Activated CD8-positive, alpha-beta memory T cell treated with anti-CD3 and anti-CD28 coated beads, Interleukin-2, amount 10 ng/mL, durations not matched to agents 7 days and 5 days (primary cell): ENCODE measurements around the gene TP53INP2. TPM values are rescaled to one million over a fixed set of nuclear protein-coding genes. Genes with fewer than 3 reads are reported as not detected.

Source experiments
- ATAC-seq: fragments of 150-1000 bp; cut with Tn5 transposase; one replicate; pipeline ENCODE4 v1.10.0; 2021; ENCODE audit warnings: moderate library complexity
- CTCF ChIA-PET: fragments of 350-600 bp; sonication (Branson Sonifier 250); formaldehyde crosslinking; loops from one replicate; lab custom pipeline; 2021; ENCODE audit warnings: antibody characterized with exemption; lab: Charles Lee
- DNase-seq: peaks from one replicate; pipeline ENCODE4 v3.0.0-alpha.2; 2020
- H3K27ac Mint-ChIP-seq: one replicate; pipeline ENCODE4 v1.8.0; 2021; ENCODE audit warnings: mild to moderate bottlenecking, mixed read lengths
- H3K27me3 Mint-ChIP-seq: one replicate; pipeline ENCODE4 v1.8.0; 2021; ENCODE audit warnings: mixed read lengths
- H3K36me3 Mint-ChIP-seq: one replicate; pipeline ENCODE4 v1.8.0; 2021; ENCODE audit warnings: mild to moderate bottlenecking, mixed read lengths
- H3K4me1 Mint-ChIP-seq: one replicate; pipeline ENCODE4 v1.8.0; 2021; ENCODE audit warnings: mixed read lengths
- H3K4me3 Mint-ChIP-seq: one replicate; pipeline ENCODE4 v1.8.0; 2021; ENCODE audit warnings: mild to moderate bottlenecking, moderate library complexity, mixed read lengths
- H3K9me3 Mint-ChIP-seq: one replicate; pipeline ENCODE4 v1.8.0; 2022; ENCODE audit warnings: low read depth, mixed read lengths
- total RNA-seq, 2 experiments: library from RNA; stranded (reverse); gene quantifications; one replicate each; pipeline ENCODE4 v1.2.3, GENCODE V29; 2021

Gene TP53INP2
- total RNA-seq, 2 experiments from 2014 or later, result 1.4 to 2.4 TPM

GRCh38 chr20:34748709-34749108 is 44.6 kb downstream of the TP53INP2 start:
- Mint-ChIP-seq H3K4me1 (peaks cover 9% of the 10 kb centered on the region), H3K36me3 (peaks cover 22% of the 10 kb centered on the region), H3K4me3 (no peak overlapping the region), H3K27ac (no peak overlapping the region), H3K27me3 (no peaks in the 10 kb centered on the region), H3K9me3 (no peaks in the 10 kb centered on the region)
- ATAC-seq (no peak), DNase-seq (no peak)
- CTCF ChIA-PET, result interaction anchor here (1.0 kb wide), 1 partner anchor 19 kb away, joined by 3 read pairs; no protein-coding TSS in a partner anchor

- ATAC-seq, result no peak
- no peak overlapping the region for H3K4me3 Mint-ChIP-seq
- peaks cover 30% of the 10 kb centered on the region for H3K36me3 Mint-ChIP-seq
- H3K27me3 Mint-ChIP-seq, result no peaks in the 10 kb centered on the region
- no peak overlapping the region for H3K27ac Mint-ChIP-seq
- no peak for DNase-seq
- no peaks in the 10 kb centered on the region for H3K9me3 Mint-ChIP-seq
- CTCF ChIA-PET, result no interaction called here
- peaks cover 9% of the 10 kb centered on the region for H3K4me1 Mint-ChIP-seq
These were observed 46.3 kb downstream of the TP53INP2 start for GRCh38 chr20:34750484-34750883.

- H3K4me1 Mint-ChIP-seq, result peaks cover 9% of the 10 kb centered on the region
- CTCF ChIA-PET, result interaction anchor here (1.1 kb wide), 1 partner anchor 18 kb away, joined by 3 read pairs; no protein-coding TSS in a partner anchor
These were observed 47.3 kb downstream of the TP53INP2 start for GRCh38 chr20:34751453-34751852.

GRCh38 chr20:34753706-34754461 is 49.7 kb downstream of the TP53INP2 start:
- Mint-ChIP-seq H3K4me3 (no peak overlapping the region), H3K27ac (no peak overlapping the region), H3K36me3 (peaks cover 39% of the 10 kb centered on the region), H3K27me3 (no peaks in the 10 kb centered on the region), H3K4me1 (no peaks in the 10 kb centered on the region), H3K9me3 (no peaks in the 10 kb centered on the region)
- CTCF ChIA-PET, result interaction anchor here (1.1 to 2.4 kb wide), 4 partner anchors 10 to 441 kb away, joined by 3 to 9 read pairs (median 5); no protein-coding TSS in a partner anchor
- ATAC-seq (no peak), DNase-seq (no peak)

More at GRCh38 chr20:34751453-34751852, 47.3 kb downstream of the TP53INP2 start:
- Mint-ChIP-seq H3K9me3 (no peaks in the 10 kb centered on the region), H3K27ac (no peak overlapping the region), H3K27me3 (no peaks in the 10 kb centered on the region), H3K4me3 (no peak overlapping the region), H3K36me3 (peaks cover 30% of the 10 kb centered on the region)
- ATAC-seq (no peak), DNase-seq (no peak)

- peaks cover 3% of the 10 kb centered on the region for H3K4me1 Mint-ChIP-seq
- H3K27ac Mint-ChIP-seq, result no peak overlapping the region
- H3K36me3 Mint-ChIP-seq, result peaks cover 37% of the 10 kb centered on the region
- no peaks in the 10 kb centered on the region for H3K9me3 Mint-ChIP-seq
- DNase-seq (no peak), ATAC-seq (no peak)
- CTCF ChIA-PET, result interaction anchor here (1.7 to 2.4 kb wide), 3 partner anchors 13 to 442 kb away, joined by 4 to 9 read pairs (median 6); no protein-coding TSS in a partner anchor
- H3K4me3 Mint-ChIP-seq, result no peak overlapping the region
- no peaks in the 10 kb centered on the region for H3K27me3 Mint-ChIP-seq
These were observed 50.5 kb downstream of the TP53INP2 start for GRCh38 chr20:34754611-34755010.

- H3K9me3 Mint-ChIP-seq, result no peaks in the 10 kb centered on the region
- no peak overlapping the region for H3K4me3 Mint-ChIP-seq
- H3K4me1 Mint-ChIP-seq, result peaks cover 3% of the 10 kb centered on the region
- CTCF ChIA-PET, result interaction anchor here (1.0 to 2.4 kb wide), 3 partner anchors 14 to 443 kb away, joined by 3 to 9 read pairs (median 6); no protein-coding TSS in a partner anchor
- H3K36me3 Mint-ChIP-seq, result peaks cover 32% of the 10 kb centered on the region
- H3K27ac Mint-ChIP-seq, result no peak overlapping the region
- no peaks in the 10 kb centered on the region for H3K27me3 Mint-ChIP-seq
- DNase-seq (no peak), ATAC-seq (no peak)
These were observed 51.2 kb downstream of the TP53INP2 start for GRCh38 chr20:34755367-34755766.

GRCh38 chr20:34762031-34762555 is 57.9 kb downstream of the TP53INP2 start:
- Mint-ChIP-seq H3K27me3 (no peaks in the 10 kb centered on the region), H3K4me1 (peaks cover 6% of the 10 kb centered on the region), H3K27ac (no peak overlapping the region), H3K9me3 (no peaks in the 10 kb centered on the region), H3K4me3 (no peak overlapping the region), H3K36me3 (peaks cover 32% of the 10 kb centered on the region)
- DNase-seq (no peak), ATAC-seq (no peak)
- CTCF ChIA-PET, result interaction anchor here (0.9 to 2.1 kb wide), 2 partner anchors 54 to 450 kb away, joined by 3 to 9 read pairs; no protein-coding TSS in a partner anchor

Other genes with a start within 250 kb of the TP53INP2 start
- gene DYNLRB1, start 187.9 kb upstream of the TP53INP2 start, total RNA-seq, result 10 to 100 TPM; 88.5 to 93.6 TPM
- gene MAP1LC3A, start 145.6 kb upstream of the TP53INP2 start, total RNA-seq, result 1 to 10 TPM; 4.7 to 5.2 TPM
- 10 to 100 TPM; 20.5 to 20.7 TPM for gene PIGU, start 27.3 kb upstream of the TP53INP2 start, total RNA-seq
- gene NCOA6, start 121.3 kb downstream of the TP53INP2 start, total RNA-seq, result 10 to 100 TPM; 29.5 to 34.0 TPM
- gene GGT7, start 168.5 kb downstream of the TP53INP2 start, total RNA-seq, result 1 to 10 TPM; 3.5 to 4.6 TPM
- gene ACSS2, start 172.3 kb downstream of the TP53INP2 start, total RNA-seq, result 10 to 100 TPM in 1 of 2 experiments, 1 to 10 TPM in 1; 8.9 to 22.5 TPM